Lower lobe of right lung (tissue), 2 donors: ENCODE data around the gene BCL3. TPM values are rescaled to one million over a fixed set of nuclear protein-coding genes. Genes with fewer than 3 reads are reported as not detected.
"Not testable (repeated sequence)": the region's sequence is repeated elsewhere in the genome, so short reads cannot be mapped to it uniquely, and the experiment has no call there.

Experiments used
- ATAC-seq, 2 donors: fragments of 200-7000 bp; cut with Tn5 transposase; one replicate each; pipeline ENCODE4 v1.9.1; 2020 to 2022; ENCODE audit warnings: mild to moderate bottlenecking in 2 of 2, moderate library complexity in 2 of 2
- DNase-seq: peaks from one replicate; pipeline ENCODE4 v3.0.0-alpha.2; 2020
- H3K27ac ChIP-seq: fragments of 200-600 bp; one replicate; pipeline ENCODE4 v1.8.0; 2022
- H3K27me3 ChIP-seq: fragments of 200-600 bp; one replicate; pipeline ENCODE4 v1.8.0; 2022; ENCODE audit warnings: low read depth
- H3K36me3 ChIP-seq: fragments of 200-600 bp; one replicate; pipeline ENCODE4 v1.8.0; 2022; ENCODE audit warnings: mild to moderate bottlenecking
- H3K4me1 ChIP-seq: fragments of 200-600 bp; one replicate; pipeline ENCODE4 v1.8.0; 2022
- H3K4me3 ChIP-seq: fragments of 200-600 bp; one replicate; pipeline ENCODE4 v1.8.0; 2022; ENCODE audit warnings: mild to moderate bottlenecking
- H3K9me3 ChIP-seq: fragments of 200-600 bp; one replicate; pipeline ENCODE4 v1.8.0; 2022
- intact Hi-C: fragments of 100-400 bp; cut with DNase I; formaldehyde crosslinking; loops from one replicate; pipeline ENCODE4 v1.11.0; 2022
- total RNA-seq: library from RNA; stranded (reverse); fragmentation: NEBNext Ultra II Directional; extraction: Animal tissue kit (Norgen Biotek cat#: 25700); gene quantifications from one replicate; pipeline ENCODE4 v1.2.1, GENCODE V29; 2021
- TF ChIP-seq, protein P1 (sequence below): fragments of 200-600 bp; IDR thresholded peaks from one replicate; pipeline ENCODE4 v1.8.0; 2022; ENCODE audit warnings: antibody characterized with exemption, mild to moderate bottlenecking
- donor health status: DM: no; HTN: yes; CAD: no; lungs with severe emphysema.

Gene BCL3
- total RNA-seq, 1 donor from 2014 or later: 41.0 TPM

DNA sequence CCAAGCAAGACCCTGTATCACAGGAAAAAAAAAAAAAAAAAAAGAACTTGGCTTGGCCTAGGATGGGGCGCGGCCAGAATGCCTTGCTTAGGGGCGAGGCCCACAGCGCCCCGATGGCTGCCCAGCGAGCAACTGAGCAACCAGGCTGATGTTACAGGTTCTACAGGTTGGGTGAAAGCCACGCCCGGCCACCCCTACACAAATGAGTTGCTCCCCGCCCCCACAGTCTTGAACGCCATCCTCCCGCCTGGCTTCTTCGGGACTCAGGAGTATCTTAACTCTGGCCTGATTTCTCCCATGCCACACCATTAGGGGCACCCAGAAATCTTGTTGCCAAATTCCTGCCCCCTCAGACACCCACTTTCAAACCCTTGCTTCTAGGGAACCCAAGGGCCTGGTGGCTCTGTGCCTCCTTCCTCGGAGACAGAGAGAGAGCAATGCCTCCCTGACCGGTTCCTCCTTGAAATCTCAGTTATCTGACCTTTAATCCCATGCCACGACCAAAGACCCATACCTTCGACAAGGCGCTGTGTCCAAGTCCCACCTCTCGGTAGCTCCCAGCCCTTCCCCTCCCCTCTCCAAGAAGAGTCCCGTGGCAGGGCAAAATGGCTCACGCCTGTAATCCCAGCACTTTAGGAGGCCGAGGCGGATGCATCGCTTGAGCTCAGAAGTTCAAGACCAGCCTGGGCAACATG lies 28.0 kb downstream of the BCL3 start:
- TF ChIP-seq, protein P1, sequence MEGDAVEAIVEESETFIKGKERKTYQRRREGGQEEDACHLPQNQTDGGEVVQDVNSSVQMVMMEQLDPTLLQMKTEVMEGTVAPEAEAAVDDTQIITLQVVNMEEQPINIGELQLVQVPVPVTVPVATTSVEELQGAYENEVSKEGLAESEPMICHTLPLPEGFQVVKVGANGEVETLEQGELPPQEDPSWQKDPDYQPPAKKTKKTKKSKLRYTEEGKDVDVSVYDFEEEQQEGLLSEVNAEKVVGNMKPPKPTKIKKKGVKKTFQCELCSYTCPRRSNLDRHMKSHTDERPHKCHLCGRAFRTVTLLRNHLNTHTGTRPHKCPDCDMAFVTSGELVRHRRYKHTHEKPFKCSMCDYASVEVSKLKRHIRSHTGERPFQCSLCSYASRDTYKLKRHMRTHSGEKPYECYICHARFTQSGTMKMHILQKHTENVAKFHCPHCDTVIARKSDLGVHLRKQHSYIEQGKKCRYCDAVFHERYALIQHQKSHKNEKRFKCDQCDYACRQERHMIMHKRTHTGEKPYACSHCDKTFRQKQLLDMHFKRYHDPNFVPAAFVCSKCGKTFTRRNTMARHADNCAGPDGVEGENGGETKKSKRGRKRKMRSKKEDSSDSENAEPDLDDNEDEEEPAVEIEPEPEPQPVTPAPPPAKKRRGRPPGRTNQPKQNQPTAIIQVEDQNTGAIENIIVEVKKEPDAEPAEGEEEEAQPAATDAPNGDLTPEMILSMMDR: no peak
- Histone ChIP-seq H3K36me3 (no peaks in the 10 kb centered on the region), H3K27me3 (peaks cover 9% of the 10 kb centered on the region), H3K9me3 (no peaks in the 10 kb centered on the region), H3K4me1 (no peaks in the 10 kb centered on the region), H3K27ac (no peak overlapping the region), H3K4me3 (no peak overlapping the region)
- peak; percentile 39 to 70 for ATAC-seq
- intact Hi-C loops: no loop called here
- DNase-seq: peak; percentile 76

DNA sequence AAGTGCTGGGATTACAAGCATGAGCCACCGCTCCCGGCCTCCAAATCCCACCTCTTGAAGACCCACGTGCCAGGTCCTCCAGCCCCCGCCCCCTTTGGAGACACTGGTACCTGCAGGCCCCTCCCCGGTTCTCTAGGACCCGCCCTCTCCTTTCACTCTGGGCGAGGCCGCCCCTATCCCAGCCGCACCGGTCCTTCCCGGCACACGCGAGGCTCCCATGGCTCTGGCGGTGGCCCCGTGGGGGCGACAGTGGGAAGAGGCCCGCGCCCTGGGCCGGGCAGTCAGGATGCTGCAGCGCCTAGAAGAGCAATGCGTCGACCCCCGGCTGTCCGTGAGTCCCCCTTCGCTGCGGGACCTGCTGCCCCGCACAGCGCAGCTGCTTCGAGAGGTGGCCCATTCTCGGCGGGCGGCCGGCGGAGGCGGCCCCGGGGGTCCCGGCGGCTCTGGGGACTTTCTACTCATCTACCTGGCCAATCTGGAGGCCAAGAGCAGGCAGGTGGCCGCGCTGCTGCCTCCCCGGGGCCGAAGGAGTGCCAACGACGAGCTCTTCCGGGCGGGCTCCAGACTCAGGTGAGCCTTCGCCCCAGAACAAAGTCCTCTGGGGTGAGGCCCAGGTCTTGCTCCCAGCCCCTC lies 29.3 kb downstream of the BCL3 start, which contains the start of gene CBLC:
TSS of gene CBLC (plus strand) at position 176 of the 633 bp plus-strand sequence. CDS start at position 218, 42 bp downstream.
- peak; percentile 82 for DNase-seq
- ATAC-seq: peak; percentile 92 to 93
- Histone ChIP-seq H3K27me3 (peaks cover 9% of the 10 kb centered on the region), H3K4me1 (no peaks in the 10 kb centered on the region), H3K9me3 (no peaks in the 10 kb centered on the region), H3K4me3 (peak within 1 kb of the TSS; percentile 52), H3K27ac (no peak within 1 kb of the TSS), H3K36me3 (no peaks in the 10 kb centered on the region)
- TF ChIP-seq, protein P1: peak; percentile 7
- intact Hi-C loops: no loop called here

DNA sequence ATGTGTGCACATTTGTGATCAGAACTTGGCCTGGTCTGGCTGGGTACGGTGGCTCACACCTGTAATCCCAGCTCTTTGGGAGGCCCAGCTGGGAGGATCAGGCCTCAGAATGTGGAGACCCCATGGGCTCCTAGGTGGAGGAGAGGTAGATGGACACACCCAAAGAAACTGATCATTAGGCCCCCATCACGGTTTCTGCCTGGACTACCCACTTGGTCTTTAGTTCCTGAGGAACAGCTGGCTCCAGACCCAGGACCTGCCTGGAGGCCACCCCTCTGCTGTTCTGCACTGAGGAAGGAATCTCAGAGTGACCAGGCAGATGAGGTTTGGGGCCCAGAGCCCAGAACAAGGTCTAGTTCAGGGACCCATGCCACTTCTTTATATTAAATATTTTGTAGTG lies 30.6 kb downstream of the BCL3 start:
- Histone ChIP-seq H3K9me3 (no peaks in the 10 kb centered on the region), H3K27me3 (peaks cover 9% of the 10 kb centered on the region), H3K4me1 (peaks cover under 1% of the 10 kb centered on the region), H3K27ac (no peak overlapping the region), H3K4me3 (no peak overlapping the region), H3K36me3 (no peaks in the 10 kb centered on the region)
- TF ChIP-seq, protein P1: no peak
- DNase-seq (no peak), ATAC-seq (no peak)
- intact Hi-C loops: no loop called here

DNA sequence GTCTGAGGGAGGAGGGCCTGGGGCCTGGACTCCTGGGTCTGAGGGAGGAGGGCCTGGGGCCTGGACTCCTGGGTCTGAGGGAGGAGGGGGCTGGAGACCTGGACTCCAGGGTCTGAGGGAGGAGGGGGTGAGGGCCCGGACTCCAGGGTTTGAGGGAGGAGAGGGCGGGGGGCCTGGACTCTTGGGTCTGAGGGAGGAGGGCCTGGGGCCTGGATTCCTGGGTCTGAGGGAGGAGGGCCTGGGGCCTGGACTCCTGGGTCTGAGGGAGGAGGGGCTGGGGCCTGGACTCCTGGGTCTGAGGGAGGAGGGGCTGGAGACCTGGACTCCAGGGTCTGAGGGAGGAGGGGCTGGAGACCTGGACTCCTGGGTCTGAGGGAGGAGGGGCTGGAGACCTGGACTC lies 33.2 kb downstream of the BCL3 start:
- H3K27me3 ChIP-seq, DNase-seq, H3K4me3 ChIP-seq, H3K9me3 ChIP-seq, H3K36me3 ChIP-seq, H3K27ac ChIP-seq, H3K4me1 ChIP-seq, intact Hi-C loops, ATAC-seq: not testable (repeated sequence)

DNA sequence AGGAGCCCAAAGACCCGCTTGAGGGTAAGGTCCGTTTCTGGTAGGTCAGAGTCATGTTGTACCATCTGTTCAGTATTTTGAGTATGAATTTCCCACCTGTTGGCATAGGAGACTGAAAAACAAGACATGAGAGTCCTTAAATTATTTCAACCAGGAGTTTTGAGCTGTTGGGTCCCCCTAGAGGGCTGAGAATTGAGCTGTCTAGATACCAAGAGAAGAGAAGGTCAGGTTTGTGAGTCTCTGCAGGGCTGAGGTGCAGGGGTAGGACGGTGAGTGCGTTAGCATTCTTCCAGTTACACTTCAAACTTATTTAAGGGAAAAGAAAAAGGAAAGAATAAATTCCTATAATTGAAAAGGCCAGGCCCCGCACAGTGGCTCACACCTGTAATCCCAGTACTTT lies 34.2 kb downstream of the BCL3 start:
- Histone ChIP-seq H3K4me3 (no peak overlapping the region), H3K27me3 (peaks cover 8% of the 10 kb centered on the region), H3K9me3 (no peaks in the 10 kb centered on the region), H3K4me1 (peaks cover 6% of the 10 kb centered on the region), H3K27ac (no peak overlapping the region), H3K36me3 (no peaks in the 10 kb centered on the region)
- intact Hi-C loops: no loop called here
- DNase-seq (no peak), ATAC-seq (no peak)
- TF ChIP-seq, protein P1: no peak

DNA sequence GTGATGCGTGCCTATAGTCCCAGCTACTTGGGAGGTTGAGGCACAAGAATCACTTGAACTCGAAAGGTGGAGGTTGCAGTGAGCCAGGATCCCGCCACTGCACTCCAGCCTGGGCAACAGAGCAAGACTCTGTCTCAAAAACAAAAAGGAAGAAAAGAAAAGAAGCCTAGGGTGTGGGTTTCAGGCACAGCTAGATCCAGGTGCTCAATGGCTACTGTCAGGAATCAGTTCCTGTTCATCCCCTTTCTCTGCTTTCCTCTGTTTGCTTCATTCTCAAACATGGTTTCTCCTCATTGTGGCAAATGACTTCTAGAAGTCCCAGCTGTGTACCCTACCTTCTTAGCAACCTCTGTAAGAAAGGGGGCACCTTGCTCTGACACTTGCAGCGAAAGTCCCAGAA lies 35.0 kb downstream of the BCL3 start:
- ATAC-seq (no peak), DNase-seq (no peak)
- peaks cover 4% of the 10 kb centered on the region for H3K27me3 ChIP-seq
- no peaks in the 10 kb centered on the region for H3K36me3 ChIP-seq
- H3K4me3 ChIP-seq: no peak overlapping the region
- intact Hi-C loops: no loop called here
- TF ChIP-seq, protein P1: no peak
- peaks cover 6% of the 10 kb centered on the region for H3K4me1 ChIP-seq
- H3K27ac ChIP-seq: no peak overlapping the region
- H3K9me3 ChIP-seq: no peaks in the 10 kb centered on the region
